Lung (tissue), 16 donors: ENCODE results near the gene DNAH14. TPM values are rescaled to one million over a fixed set of nuclear protein-coding genes. Genes with fewer than 3 reads are reported as not detected.
A peak's percentile ranks its signal among the peaks of the same experiment; 100 is the strongest.
"Not testable (repeated sequence)": the region's sequence is repeated elsewhere in the genome, so short reads cannot be mapped to it uniquely, and the experiment has no call there.

Experiments
- ATAC-seq: fragments of 200-7000 bp; cut with Tn5 transposase; one replicate; pipeline ENCODE4 v1.9.1; 2020; ENCODE audit warnings: moderate number of reproducible peaks; ENCODE audit not compliant: insufficient read depth, low FRiP score
- DNase-seq, 3 donors: peaks; one replicate each; pipeline ENCODE4 v3.0.0-alpha.2; 2013 to 2017
- H3K27ac ChIP-seq, 2 donors: one replicate each; pipeline ENCODE4 v1.5.1; 2013; ENCODE audit warnings: mild to moderate bottlenecking in 2 of 2, moderate library complexity in 2 of 2, control low read depth in 1 of 2, inconsistent platforms in 1 of 2, low read depth in 1 of 2, low read length in 1 of 2
- H3K27me3 ChIP-seq, 3 donors: one replicate each; pipeline ENCODE4 v1.5.1; 2013; ENCODE audit warnings: low read length in 2 of 3; ENCODE audit not compliant: control insufficient read depth in 3 of 3, insufficient read depth in 3 of 3
- H3K36me3 ChIP-seq, 4 donors: one replicate each; pipeline ENCODE4 v1.5.1; 2013; ENCODE audit warnings: low read length in 4 of 4, mild to moderate bottlenecking in 1 of 4, moderate library complexity in 1 of 4; ENCODE audit not compliant: control insufficient read depth in 4 of 4, insufficient read depth in 4 of 4
- H3K4me1 ChIP-seq, 5 donors: one replicate each; pipeline ENCODE4 v1.5.1; 2013; ENCODE audit warnings: low read length in 5 of 5, mild to moderate bottlenecking in 2 of 5, moderate library complexity in 1 of 5; ENCODE audit not compliant: control insufficient read depth in 5 of 5, insufficient read depth in 5 of 5
- H3K4me3 ChIP-seq: one replicate; pipeline ENCODE4 v1.5.1; 2013; ENCODE audit warnings: mild to moderate bottlenecking, control low read depth, moderate library complexity
- H3K9ac ChIP-seq, 2 donors: one replicate each; pipeline ENCODE4 v1.5.1; 2013; ENCODE audit warnings: low read length in 2 of 2, control low read depth in 1 of 2; ENCODE audit not compliant: insufficient read depth in 1 of 2
- H3K9me3 ChIP-seq, 4 donors: one replicate each; pipeline ENCODE4 v1.5.1; 2013; ENCODE audit warnings: low read length in 3 of 4, mild to moderate bottlenecking in 1 of 4, moderate library complexity in 1 of 4; ENCODE audit not compliant: control insufficient read depth in 4 of 4, insufficient read depth in 3 of 4
- CTCF ChIP-seq: IDR thresholded peaks from 2 replicates; pipeline ENCODE4 v1.5.1; 2012; ENCODE audit warnings: mild to moderate bottlenecking; ENCODE audit errors: control extremely low read depth, extremely low read depth
- WGBS, 2 donors: extraction: QIAGEN DNeasy Blood & Tissue Kit; methylation state at CpG; one replicate each; pipeline ENCODE4 v1.1.7; 2013; 5-methylcytosine and 5-hydroxymethylcytosine counted together
- long read RNA-seq, 5 donors: transcript quantifications; one replicate each; lab custom pipeline, GENCODE V29; 2026
- polyA plus RNA-seq, 2 donors: library from polyadenylated mRNA; stranded (reverse); fragments of 200-250 nt; gene quantifications; one replicate each; pipeline ENCODE4 v1.2.1, GENCODE V29; 2013
- total RNA-seq, 2 donors: library from RNA; depleted of rRNA in 1 of 2; stranded (reverse); fragments of >200 nt in 1 of 2; gene quantifications; one replicate each; pipeline ENCODE4 v1.2.1, GENCODE V29; 2014 to 2021
- donor health status: control.
- donor health status: control.
- donor health status: Bipolar disorder and iron deficiency.
- donor health status: healthy.
- donor health status: DM: yes; HTN: yes; CAD: no.

The DNAH14 gene
- total RNA-seq (10 to 100 TPM in 1 of 2 donors, 1 to 10 TPM in 1; 9.1 to 61.3 TPM), polyA plus RNA-seq (1 to 10 TPM; 3.0 to 6.7 TPM)
- long read RNA-seq, donor 1, partial matches to known transcripts, result 0 of 1 reads
- long read RNA-seq, donor 1, other reads (novel, unspliced or antisense), result 0 of 1 reads
- long read RNA-seq, donor 2, result 0 reads
- long read RNA-seq, donor 3, result 0 reads
- long read RNA-seq, donor 4, result 0 reads
- long read RNA-seq, donor 5, partial matches to known transcripts, result 0 of 2 reads
- long read RNA-seq, donor 5, other reads (novel, unspliced or antisense), result 0 of 2 reads

GRCh38 chr1:224929335-224930237 is at the start of gene DNAH14:
TSS of gene DNAH14 (plus strand) at chr1:224929675. CDS start at chr1:224952703, 23,028 bp downstream.
- H3K4me3 ChIP-seq, result peak within 1 kb of the TSS; percentile 24
- ATAC-seq (peak; percentile 98), DNase-seq (peak; percentile 71 to 82 (median 78))
- H3K4me1 ChIP-seq, result peaks cover 0 to 2% (median 0%) of the 10 kb centered on the region in 5 donors
- peaks cover 0 to 1% (median 0%) of the 10 kb centered on the region in 4 donors for H3K36me3 ChIP-seq
- no peaks in the 10 kb centered on the region for H3K27me3 ChIP-seq
- peaks cover 0 to 14% (median 6%) of the 10 kb centered on the region in 4 donors for H3K9me3 ChIP-seq
- H3K27ac ChIP-seq, result peak within 1 kb of the TSS in 1 of 2 donors; percentile 63
- 2% methylated on average over 72 to 75 of the region's 75 CpGs for WGBS, 2 donors
- TF ChIP-seq CTCF, result no peak
- H3K9ac ChIP-seq, result peak within 1 kb of the TSS in 1 of 2 donors; percentile 60

- H3K4me1 ChIP-seq, result peaks cover 0 to 26% (median 9%) of the 10 kb centered on the region in 5 donors
- no peak overlapping the region for H3K9ac ChIP-seq
- no peak for TF ChIP-seq CTCF
- H3K36me3 ChIP-seq, result no peaks in the 10 kb centered on the region
- WGBS, 2 donors, result 65 to 79% methylated on average over 8 of the region's 8 CpGs
- no peaks in the 10 kb centered on the region for H3K27me3 ChIP-seq
- ATAC-seq (no peak), DNase-seq (peak; percentile 49 to 50 (median 50))
- no peak overlapping the region for H3K27ac ChIP-seq
- H3K4me3 ChIP-seq, result no peak overlapping the region
- peaks cover 0 to 4% (median under 1%) of the 10 kb centered on the region in 4 donors for H3K9me3 ChIP-seq
Observed at GRCh38 chr1:224880593-224881307, 48.7 kb upstream of the DNAH14 start.

GRCh38 chr1:224881308-224881692 is 48.2 kb upstream of the DNAH14 start:
- not testable (repeated sequence) for H3K27me3 ChIP-seq, DNase-seq, H3K9ac ChIP-seq, H3K27ac ChIP-seq, H3K36me3 ChIP-seq, ATAC-seq, H3K9me3 ChIP-seq, H3K4me3 ChIP-seq
- WGBS, 2 donors, result 76 to 85% methylated on average over 5 of the region's 5 CpGs
- peaks cover 0 to 26% (median 6%) of the 10 kb centered on the region in 5 donors for H3K4me1 ChIP-seq
